ENCODE data around the gene COMMD8.

COMMD8 gene

GRCh38 chr4:47462799-47463234, 685 bp downstream of the COMMD8 start:
- Histone ChIP-seq H3K4me3 (ENCODE audit: low read depth, low read length) (peak overlapping the region; percentile 77), H3K27me3 (ENCODE audit: control insufficient read depth, insufficient read depth, low read length) (no peaks in the 10 kb centered on the region), H3K4me1 (peaks cover 2% of the 10 kb centered on the region), H3K9ac (peak overlapping the region; percentile 69), H3K4me2 (ENCODE audit: low read length) (peak overlapping the region; percentile 89), H2AFZ (peak overlapping the region; percentile 91), H3K27ac (peak overlapping the region; percentile 81), H3K36me3 (ENCODE audit: control insufficient read depth, insufficient read depth, low read length) (no peaks in the 10 kb centered on the region), H3K9me3 (ENCODE audit: control insufficient read depth, low read length) (no peaks in the 10 kb centered on the region), H3K79me2 (no peaks in the 10 kb centered on the region)
- TF ChIP-seq CTCF (IDR thresholded peaks at IDR 0.05) = no peak

- Histone ChIP-seq H3K9ac (no peak overlapping the region), H3K4me1 (no peaks in the 10 kb centered on the region), H3K4me3 (ENCODE audit: low read depth, low read length) (no peak overlapping the region), H2AFZ (no peak overlapping the region), H3K27ac (no peak overlapping the region), H3K4me2 (ENCODE audit: low read length) (no peak overlapping the region), H3K27me3 (ENCODE audit: control insufficient read depth, insufficient read depth, low read length) (no peaks in the 10 kb centered on the region), H3K36me3 (ENCODE audit: control insufficient read depth, insufficient read depth, low read length) (no peaks in the 10 kb centered on the region), H3K9me3 (ENCODE audit: control insufficient read depth, low read length) (no peaks in the 10 kb centered on the region), H3K79me2 (no peaks in the 10 kb centered on the region)
- no peak for TF ChIP-seq CTCF (IDR thresholded peaks at IDR 0.05)
Measured at GRCh38 chr4:47451657-47452056, 11.8 kb downstream of the COMMD8 start.

GRCh38 chr4:47444031-47444430, 19.5 kb downstream of the COMMD8 start:
- no peak overlapping the region for H3K4me3 ChIP-seq (ENCODE audit: low read depth, low read length)
- no peak overlapping the region for H3K27ac ChIP-seq
- no peak overlapping the region for H3K9ac ChIP-seq
- no peaks in the 10 kb centered on the region for H3K36me3 ChIP-seq (ENCODE audit: control insufficient read depth, insufficient read depth, low read length)
- no peak overlapping the region for H3K4me2 ChIP-seq (ENCODE audit: low read length)
- H3K79me2 ChIP-seq = no peaks in the 10 kb centered on the region
- no peak for TF ChIP-seq CTCF (IDR thresholded peaks at IDR 0.05)
- no peaks in the 10 kb centered on the region for H3K9me3 ChIP-seq (ENCODE audit: control insufficient read depth, low read length)
- no peaks in the 10 kb centered on the region for H3K27me3 ChIP-seq (ENCODE audit: control insufficient read depth, insufficient read depth, low read length)
- H3K4me1 ChIP-seq = no peaks in the 10 kb centered on the region
- H2AFZ ChIP-seq = no peak overlapping the region

GRCh38 chr4:47442980-47443379, 20.5 kb downstream of the COMMD8 start:
- Histone ChIP-seq H3K27me3 (ENCODE audit: control insufficient read depth, insufficient read depth, low read length) (no peaks in the 10 kb centered on the region), H3K9me3 (ENCODE audit: control insufficient read depth, low read length) (no peaks in the 10 kb centered on the region), H3K4me1 (no peaks in the 10 kb centered on the region), H3K36me3 (ENCODE audit: control insufficient read depth, insufficient read depth, low read length) (no peaks in the 10 kb centered on the region), H3K9ac (no peak overlapping the region), H3K79me2 (no peaks in the 10 kb centered on the region), H3K4me2 (ENCODE audit: low read length) (no peak overlapping the region), H2AFZ (no peak overlapping the region), H3K4me3 (ENCODE audit: low read depth, low read length) (no peak overlapping the region), H3K27ac (no peak overlapping the region)
- no peak for TF ChIP-seq CTCF (IDR thresholded peaks at IDR 0.05)

GRCh38 chr4:47434931-47435330, 28.6 kb downstream of the COMMD8 start:
- no peaks in the 10 kb centered on the region for H3K9me3 ChIP-seq (ENCODE audit: control insufficient read depth, low read length)
- H3K4me2 ChIP-seq (ENCODE audit: low read length) = no peak overlapping the region
- TF ChIP-seq CTCF (IDR thresholded peaks at IDR 0.05) = no peak
- no peaks in the 10 kb centered on the region for H3K36me3 ChIP-seq (ENCODE audit: control insufficient read depth, insufficient read depth, low read length)
- no peaks in the 10 kb centered on the region for H3K79me2 ChIP-seq
- H3K4me1 ChIP-seq = no peaks in the 10 kb centered on the region
- H3K4me3 ChIP-seq (ENCODE audit: low read depth, low read length) = no peak overlapping the region
- no peak overlapping the region for H2AFZ ChIP-seq
- no peak overlapping the region for H3K9ac ChIP-seq
- H3K27ac ChIP-seq = no peak overlapping the region
- no peaks in the 10 kb centered on the region for H3K27me3 ChIP-seq (ENCODE audit: control insufficient read depth, insufficient read depth, low read length)

Data from parathyroid adenoma (tissue), 2 donors.